ENCODE results near the gene RIOK1.
"Not testable (repeated sequence)": the region's sequence is repeated elsewhere in the genome, so short reads cannot be mapped to it uniquely, and the experiment has no call there.

RIOK1 gene

GRCh38 chr6:7389451-7390225, at the start of gene RIOK1, which contains the start of gene CAGE1:
Gene RIOK1, plus strand, starts transcription at chr6:7389808. Its CDS starts 195 bp downstream, at chr6:7390003.
Gene CAGE1, minus strand, starts transcription at chr6:7389742. Its CDS starts 2,569 bp downstream, at chr6:7387173.
- DNase-seq, result peak; percentile 100

DNA sequence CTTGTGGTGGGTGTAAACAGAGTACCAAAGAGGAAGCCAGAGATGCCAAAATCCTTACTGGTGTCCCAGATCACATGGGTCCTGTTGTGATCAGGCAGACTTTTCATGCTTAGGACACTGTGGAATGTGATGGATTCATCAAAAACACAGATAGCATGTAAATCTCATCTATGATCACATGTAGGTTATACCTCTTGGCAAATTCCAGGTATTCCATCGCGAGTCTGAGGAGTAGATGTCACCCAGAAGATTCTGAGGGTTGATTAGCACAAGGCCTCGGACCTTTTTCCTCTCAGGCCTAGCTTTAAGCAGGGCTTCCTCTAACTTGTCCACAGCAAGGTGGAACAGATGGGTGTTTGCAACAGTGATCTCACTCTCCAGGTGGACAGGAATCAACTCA, 48.3 kb upstream of the RIOK1 start:
- no peak for DNase-seq

GRCh38 chr6:7341989-7342742, 47.4 kb upstream of the RIOK1 start:
- DNase-seq, result peak; percentile 76

DNA sequence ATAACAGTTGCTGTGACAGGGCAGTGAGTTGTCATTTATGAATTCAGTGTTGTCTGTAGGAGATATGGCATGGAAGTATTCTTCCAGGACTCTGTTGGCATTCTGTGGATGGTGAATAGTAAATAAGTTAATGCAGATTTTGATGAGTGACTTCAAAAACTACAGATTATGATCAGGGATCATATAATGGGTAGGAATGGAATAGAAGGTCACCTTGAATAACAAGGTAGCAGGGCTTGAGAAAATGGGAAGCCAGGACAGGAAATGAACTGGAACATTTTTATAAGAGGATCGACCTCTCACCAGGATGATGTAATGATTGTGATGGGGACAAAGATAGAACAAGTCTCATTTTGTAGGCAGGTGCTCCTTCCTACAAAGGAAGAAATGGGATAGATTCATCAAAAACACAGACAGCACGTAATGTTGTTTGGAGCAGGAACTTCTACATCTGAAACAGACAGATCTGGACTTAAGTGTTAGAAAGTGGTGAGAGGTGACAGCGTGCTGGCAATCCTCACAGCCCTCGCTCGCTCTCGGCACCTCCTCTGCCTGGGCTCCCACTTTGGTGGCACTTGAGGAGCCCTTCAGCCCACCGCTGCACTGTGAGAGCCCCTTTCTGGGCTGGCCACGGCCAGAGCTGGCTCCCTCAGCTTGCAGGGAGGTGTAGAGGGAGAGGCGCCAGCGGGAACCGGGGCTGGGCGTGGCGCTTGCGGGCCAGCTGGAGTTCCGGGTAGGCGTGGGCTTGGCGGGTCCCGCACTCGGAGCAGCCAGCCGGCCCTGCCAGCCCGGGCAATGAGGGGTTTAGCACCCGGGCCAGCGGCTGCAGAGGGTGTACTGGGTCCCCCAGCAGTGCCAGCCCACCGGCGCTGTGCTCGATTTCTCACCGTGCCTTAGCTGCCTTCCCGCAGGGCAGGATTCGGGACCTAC, 45.8 kb upstream of the RIOK1 start:
- no peak for DNase-seq

DNA sequence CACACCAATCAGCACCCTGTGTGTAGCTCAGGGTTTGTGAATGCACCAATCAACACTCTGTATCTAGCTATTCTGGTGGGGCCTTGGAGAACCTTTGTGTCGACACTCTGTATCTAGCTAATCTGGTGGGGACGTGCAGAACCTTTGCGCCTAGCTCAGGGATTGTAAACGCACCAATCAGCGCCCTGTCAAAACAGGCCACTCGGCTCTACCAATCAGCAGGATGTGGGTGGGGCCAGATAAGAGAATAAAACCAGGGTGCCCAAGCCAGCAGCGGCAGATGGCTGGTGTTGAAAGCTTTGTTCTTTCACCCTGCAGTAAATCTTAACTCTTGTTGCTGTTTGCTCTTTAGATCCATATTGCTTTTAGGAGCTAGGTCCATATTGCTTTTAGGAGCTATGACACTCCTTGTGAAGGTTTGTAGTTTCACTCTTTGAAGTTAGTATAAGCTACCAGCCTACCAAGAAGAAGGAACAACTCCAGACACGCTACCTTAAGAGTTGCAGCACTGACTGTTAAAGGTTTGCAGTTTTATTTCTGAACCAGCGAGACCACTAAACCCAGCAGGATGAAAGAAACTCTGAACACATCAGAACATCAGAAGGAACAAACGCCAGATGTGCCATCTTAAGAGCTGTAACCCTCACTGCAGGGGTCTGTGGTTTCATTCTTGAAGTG, 44.7 kb upstream of the RIOK1 start:
- not testable (repeated sequence) for DNase-seq

GRCh38 chr6:7347551-7347997, 42.0 kb upstream of the RIOK1 start:
- DNase-seq, result not testable (repeated sequence)

- not testable (repeated sequence) for DNase-seq
Observed at GRCh38 chr6:7350591-7350990, 39.0 kb upstream of the RIOK1 start.

- DNase-seq, result not testable (repeated sequence)
Observed at GRCh38 chr6:7351916-7352315, 37.7 kb upstream of the RIOK1 start.

GRCh38 chr6:7367408-7367807, 22.2 kb upstream of the RIOK1 start:
- no peak for DNase-seq

- DNase-seq, result peak; percentile 16
Observed at GRCh38 chr6:7373739-7374138, 15.9 kb upstream of the RIOK1 start.

DNA sequence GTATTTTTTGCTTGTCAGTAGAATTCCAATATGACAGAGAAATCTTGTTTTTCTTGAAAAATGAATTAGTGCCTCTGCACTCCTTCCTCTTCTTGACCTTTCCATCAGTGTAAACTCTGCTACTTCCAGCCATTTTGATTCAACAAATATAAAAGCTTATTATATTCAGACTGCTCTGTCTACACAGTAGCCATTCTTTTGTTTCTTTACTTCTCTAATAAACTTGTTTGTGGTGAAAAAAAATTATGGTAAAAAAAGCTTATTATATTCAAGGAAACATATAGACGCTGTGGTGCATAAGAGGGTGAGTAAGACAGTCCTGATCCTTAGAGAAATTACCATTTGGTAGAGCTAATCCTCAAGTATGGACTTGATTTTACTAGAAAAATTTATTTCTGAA, 11.6 kb upstream of the RIOK1 start:
- DNase-seq, result no peak

DNA sequence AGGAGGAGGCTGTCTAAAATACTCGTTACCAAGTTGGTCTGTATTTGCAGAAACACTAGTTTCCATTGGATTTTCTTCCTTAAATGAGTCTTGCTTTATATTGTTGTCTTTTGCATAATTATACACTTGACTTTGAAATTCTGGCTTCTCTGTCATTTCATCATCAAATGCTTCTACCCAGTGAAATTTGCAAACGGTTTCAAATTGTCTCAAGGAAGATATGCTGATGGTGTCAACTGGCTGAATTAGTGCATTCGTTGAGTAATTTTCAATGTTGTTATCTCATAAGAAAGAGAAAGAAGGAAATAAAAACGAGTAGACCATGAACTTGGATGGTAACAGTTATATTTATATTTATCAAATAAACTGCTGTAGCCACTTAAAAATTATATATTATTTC, 10.9 kb upstream of the RIOK1 start:
- no peak for DNase-seq

GRCh38 chr6:7381092-7381491, 8.5 kb upstream of the RIOK1 start:
- no peak for DNase-seq

DNA sequence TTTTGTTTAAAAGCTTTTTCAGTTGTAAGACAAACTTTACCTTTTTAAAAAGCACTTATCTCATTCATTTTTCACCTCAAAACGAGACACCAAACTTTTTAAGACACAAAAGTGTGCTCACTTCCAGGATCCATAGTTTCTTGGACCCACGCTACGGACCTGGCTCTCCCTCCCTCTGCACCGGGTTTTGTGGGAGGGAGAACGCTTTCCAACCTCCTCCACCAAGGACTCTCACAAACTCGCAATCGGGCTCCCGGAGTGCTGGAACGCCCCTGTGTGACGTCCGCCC, 502 bp upstream of the RIOK1 start:
- peak; percentile 90 for DNase-seq

GRCh38 chr6:7390226-7390878, 744 bp downstream of the RIOK1 start:
- no peak for DNase-seq

DNA sequence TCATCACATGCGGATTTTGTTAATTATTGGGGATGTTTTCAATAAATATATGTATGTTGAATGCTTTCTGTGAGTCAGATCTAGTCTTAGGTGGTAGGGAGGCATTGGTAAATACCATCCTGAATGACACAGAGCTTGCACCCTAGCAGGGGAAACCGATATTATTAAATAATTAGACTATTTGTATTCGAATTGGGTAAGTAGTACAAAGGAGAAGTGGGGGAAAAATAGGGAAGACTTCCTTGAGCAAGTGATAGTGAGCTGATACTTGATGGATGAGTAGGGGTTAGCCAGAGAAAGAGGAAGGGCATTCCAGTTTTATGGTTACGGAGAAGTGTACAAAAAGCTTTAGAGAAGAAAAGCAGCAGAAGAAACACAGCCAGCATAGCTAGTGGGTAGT, 1.5 kb downstream of the RIOK1 start:
- no peak for DNase-seq

- DNase-seq, result no peak
Observed at GRCh38 chr6:7392402-7392801, 2.8 kb downstream of the RIOK1 start.

DNA sequence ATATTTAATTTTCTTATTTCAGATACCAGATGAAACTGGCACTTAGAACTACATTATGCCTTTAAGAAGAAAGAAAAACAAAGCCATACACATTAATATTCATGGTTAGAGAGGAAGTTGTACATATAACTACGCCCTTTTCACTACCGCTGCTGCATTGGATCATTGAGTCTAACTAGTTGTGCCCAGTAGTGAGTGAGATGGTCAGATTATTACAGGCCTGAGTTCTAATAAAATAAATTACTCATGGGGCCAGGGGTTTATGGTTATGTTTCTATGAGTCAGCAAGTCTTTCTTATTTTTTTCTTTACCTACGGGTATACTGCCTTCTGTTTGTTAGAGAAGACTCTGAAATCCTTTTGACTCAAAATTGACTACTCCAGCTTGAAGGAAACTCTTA, 11.5 kb downstream of the RIOK1 start:
- DNase-seq, result no peak

DNA sequence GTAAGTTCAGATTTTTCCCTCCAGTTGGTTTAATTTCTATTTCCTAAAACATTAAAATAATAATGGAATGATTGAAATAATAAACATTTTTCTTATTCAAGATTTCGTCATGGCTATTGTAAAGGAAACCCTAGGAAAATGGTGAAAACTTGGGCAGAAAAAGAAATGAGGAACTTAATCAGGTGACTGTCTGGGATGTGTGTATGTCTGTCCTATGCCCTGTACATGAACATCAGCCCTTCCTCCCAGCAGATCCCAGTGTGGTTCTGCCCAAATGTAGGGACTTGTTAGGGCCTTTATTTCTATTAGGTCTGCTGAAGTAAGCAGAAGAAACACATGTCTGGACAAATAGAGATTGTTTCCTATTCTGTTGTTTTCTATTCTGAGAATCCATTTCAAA, 13.1 kb downstream of the RIOK1 start:
- DNase-seq, result no peak

DNA sequence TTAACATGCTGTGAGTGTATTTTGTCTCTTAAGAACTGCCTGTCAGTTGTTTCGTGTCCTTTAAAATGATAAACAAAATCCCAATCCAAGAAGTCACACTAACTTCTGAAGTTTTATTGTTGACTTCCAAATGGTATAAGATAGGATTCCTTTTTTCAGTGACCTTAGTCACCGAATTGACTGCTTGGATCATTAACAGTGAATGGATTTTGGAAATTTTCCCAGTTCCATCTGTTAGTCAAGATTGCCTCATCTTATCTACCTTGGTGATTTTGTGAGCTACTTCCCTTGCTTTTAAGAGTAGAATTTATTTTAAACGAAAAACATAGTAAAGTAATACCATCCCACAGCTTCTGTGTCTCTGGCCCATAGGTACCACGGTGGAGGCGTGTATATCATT, 14.9 kb downstream of the RIOK1 start:
- no peak for DNase-seq

DNA sequence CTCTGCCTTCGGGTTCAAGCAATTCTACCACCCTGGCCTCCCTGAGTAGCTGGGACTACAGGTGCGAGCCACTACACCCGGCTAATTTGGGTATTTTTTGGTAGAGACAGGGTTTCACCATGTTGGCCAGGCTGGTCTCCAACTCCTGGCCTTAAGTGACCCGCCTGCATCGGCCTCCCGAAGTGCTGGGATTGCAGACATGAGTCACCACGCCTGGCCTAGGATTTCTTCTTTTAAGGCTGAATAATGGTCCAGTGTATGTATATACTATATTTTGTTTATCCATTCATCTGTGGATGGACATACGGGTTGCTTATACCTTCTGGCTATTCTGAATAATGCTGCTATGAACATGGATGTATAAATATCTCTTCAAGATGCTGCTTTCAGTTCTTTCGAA, 17.1 kb downstream of the RIOK1 start:
- DNase-seq, result no peak

DNA sequence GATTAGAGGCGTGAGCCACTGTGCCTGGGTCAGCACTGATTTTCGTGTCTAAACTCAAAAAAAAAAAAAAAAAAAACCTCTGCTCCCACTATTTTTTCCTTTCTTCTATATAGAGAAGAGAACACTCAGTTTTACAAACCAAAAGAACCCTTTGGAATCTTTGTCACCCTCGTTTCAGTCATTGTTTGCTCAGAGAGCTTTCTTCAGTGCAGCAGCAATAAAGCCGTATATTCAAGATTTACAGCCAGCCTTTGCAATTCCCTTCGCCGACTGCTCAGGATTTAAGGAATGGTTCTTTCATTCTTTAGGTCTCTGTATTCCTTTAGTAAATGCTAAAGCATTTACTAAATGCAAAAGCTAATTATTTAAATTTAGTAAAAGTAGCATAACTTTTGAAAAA, 20.1 kb downstream of the RIOK1 start:
- no peak for DNase-seq
